BLaER1 treated with 17β-estradiol and CSF1 and Interleukin-3, amounts not matched to agents 10 nM and 100 nM (cell line): ENCODE data around the gene RGS6.

Experiments
- H3K27ac ChIP-seq, 11 experiments: shearing (Covaris generic); formaldehyde crosslinking; 2 replicates each; pipeline ENCODE4 v1.8.1; 2022
- H3K27me3 ChIP-seq, 11 experiments: shearing (Covaris generic); formaldehyde crosslinking; 2 replicates each; pipeline ENCODE4 v1.8.1; 2022
- H3K36me3 ChIP-seq, 11 experiments: shearing (Covaris generic); formaldehyde crosslinking; 2 replicates each; pipeline ENCODE4 v1.8.1; 2022
- H3K4me1 ChIP-seq, 10 experiments: shearing (Covaris generic); formaldehyde crosslinking; 2 replicates each; pipeline ENCODE4 v1.8.1; 2022
- H3K4me2 ChIP-seq, 11 experiments: shearing (Covaris generic); formaldehyde crosslinking; 2 replicates each; pipeline ENCODE4 v1.8.1; 2022
- H3K4me3 ChIP-seq, 10 experiments: shearing (Covaris generic); formaldehyde crosslinking; 2 replicates each; pipeline ENCODE4 v1.8.1; 2022
- H3K9ac ChIP-seq, 11 experiments: shearing (Covaris generic); formaldehyde crosslinking; 2 replicates each; pipeline ENCODE4 v1.8.1; 2022
- H3K9me3 ChIP-seq, 11 experiments: shearing (Covaris generic); formaldehyde crosslinking; replicated peaks in 1 of 11; 2 replicates each; pipeline ENCODE4 v1.8.1; 2022
- H4K20me1 ChIP-seq, 11 experiments: shearing (Covaris generic); formaldehyde crosslinking; 2 replicates each; pipeline ENCODE4 v1.8.1; 2022
- Cebpa-rat ChIP-seq, 11 experiments: shearing (Covaris generic); IDR thresholded peaks; 2 replicates each; pipeline ENCODE4 v1.8.1; 2022

Gene RGS6

GRCh38 chr14:72562300-72562699, 630.1 kb downstream of the RGS6 start:
- no peak for TF ChIP-seq Cebpa-rat (IDR thresholded peaks at IDR 0.05)
- Histone ChIP-seq H3K9me3 (no peaks in the 10 kb centered on the region), H3K4me3 (no peak overlapping the region), H3K4me1 (peaks cover 8 to 14% (median 11%) of the 10 kb centered on the region in 10 experiments; a peak in 16 of 20 replicates), H3K27me3 (no peaks in the 10 kb centered on the region), H3K36me3 (no peaks in the 10 kb centered on the region), H3K4me2 (no peak overlapping the region), H3K27ac (no peak overlapping the region), H4K20me1 (no peaks in the 10 kb centered on the region), H3K9ac (no peak overlapping the region)

DNA sequence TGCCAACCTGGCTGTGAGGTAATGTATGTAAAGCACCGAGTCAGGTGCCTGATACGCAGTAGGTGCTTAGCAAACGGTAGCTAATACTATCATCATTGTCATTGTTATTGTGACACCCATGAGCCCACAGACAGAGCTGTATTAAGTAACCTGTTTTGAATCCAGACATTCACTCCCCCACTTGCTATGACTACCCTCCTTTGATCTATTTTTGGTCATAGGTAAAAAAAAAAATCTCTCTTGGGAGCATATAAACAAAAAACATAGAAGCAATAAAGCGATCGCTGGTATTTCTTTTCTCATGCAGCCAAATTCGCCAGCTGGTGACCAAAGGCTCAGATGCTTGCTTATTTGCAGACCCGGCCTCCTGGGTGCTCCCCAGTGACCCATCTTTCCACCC, 631.4 kb downstream of the RGS6 start:
- Histone ChIP-seq H3K4me1 (peaks cover 8 to 14% (median 9%) of the 10 kb centered on the region in 10 experiments; a peak in 16 of 20 replicates), H4K20me1 (no peaks in the 10 kb centered on the region), H3K4me2 (peak overlapping the region in 4 of 11 experiments; percentile 2 to 22 (median 12); a peak in 3 of 22 replicates), H3K36me3 (no peaks in the 10 kb centered on the region), H3K27me3 (no peaks in the 10 kb centered on the region), H3K9ac (no peak overlapping the region), H3K9me3 (no peaks in the 10 kb centered on the region), H3K4me3 (no peak overlapping the region), H3K27ac (no peak overlapping the region)
- TF ChIP-seq Cebpa-rat (IDR thresholded peaks at IDR 0.05): no peak

DNA sequence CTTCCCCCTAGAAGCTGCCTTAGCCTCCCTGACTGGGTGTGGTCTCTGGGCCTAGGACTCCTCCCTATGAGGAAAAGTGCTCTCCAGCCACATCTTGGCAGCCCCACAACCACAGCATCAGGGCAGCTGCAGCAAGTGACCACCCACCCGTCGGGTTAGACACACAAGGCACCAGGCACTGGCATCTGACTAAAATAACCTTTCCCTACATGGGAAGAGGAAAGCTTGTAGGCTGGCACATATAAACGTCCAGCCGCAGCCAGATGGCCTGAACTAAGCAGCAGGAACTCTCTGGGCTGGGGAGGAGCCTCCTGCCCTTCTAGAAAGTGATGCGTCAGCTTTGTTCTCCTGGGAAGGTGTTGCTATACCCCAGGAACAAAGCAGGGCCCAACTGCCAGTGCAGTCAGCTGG, 632.9 kb downstream of the RGS6 start:
- Histone ChIP-seq H4K20me1 (no peaks in the 10 kb centered on the region), H3K9me3 (no peaks in the 10 kb centered on the region), H3K4me2 (no peak overlapping the region), H3K36me3 (no peaks in the 10 kb centered on the region), H3K27me3 (no peaks in the 10 kb centered on the region), H3K27ac (no peak overlapping the region), H3K4me1 (peaks cover 0 to 9% (median 0%) of the 10 kb centered on the region in 10 experiments; a peak in 2 of 20 replicates), H3K9ac (no peak overlapping the region), H3K4me3 (no peak overlapping the region)
- TF ChIP-seq Cebpa-rat (IDR thresholded peaks at IDR 0.05): no peak

DNA sequence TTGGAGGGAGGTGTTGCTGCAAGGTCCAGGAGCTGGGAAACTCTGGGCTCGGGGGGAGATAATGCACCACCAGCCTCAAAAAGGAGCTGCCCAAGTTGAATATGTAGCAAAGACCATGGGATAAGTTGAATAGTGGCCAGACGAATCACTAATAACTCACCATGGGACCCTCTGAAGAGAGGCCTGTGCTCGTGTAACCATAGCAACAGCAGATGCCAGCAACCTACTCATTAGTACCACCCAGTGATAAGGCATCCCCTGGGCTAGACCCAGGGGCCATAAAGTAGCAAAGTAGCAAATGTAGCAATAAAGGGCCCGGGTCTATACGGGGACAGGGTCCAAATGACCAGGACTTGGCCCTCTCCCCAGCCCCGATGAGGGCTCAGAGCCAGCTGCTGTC, 633.7 kb downstream of the RGS6 start:
- peaks cover 0 to under 1% (median 0%) of the 10 kb centered on the region in 11 experiments; a peak in 1 of 22 replicates for H3K9me3 ChIP-seq
- TF ChIP-seq Cebpa-rat (IDR thresholded peaks at IDR 0.05): no peak
- H3K27me3 ChIP-seq: no peaks in the 10 kb centered on the region
- no peak overlapping the region for H3K4me2 ChIP-seq
- no peaks in the 10 kb centered on the region for H4K20me1 ChIP-seq
- no peak overlapping the region for H3K27ac ChIP-seq
- H3K4me1 ChIP-seq: peaks cover 0 to 9% (median 0%) of the 10 kb centered on the region in 10 experiments; a peak in 2 of 20 replicates
- H3K36me3 ChIP-seq: no peaks in the 10 kb centered on the region
- no peak overlapping the region for H3K4me3 ChIP-seq
- no peak overlapping the region for H3K9ac ChIP-seq

- TF ChIP-seq Cebpa-rat (IDR thresholded peaks at IDR 0.05): no peak
- Histone ChIP-seq H3K9ac (no peak overlapping the region), H3K4me3 (no peak overlapping the region), H4K20me1 (no peaks in the 10 kb centered on the region), H3K4me2 (no peak overlapping the region), H3K9me3 (peaks cover 0 to 6% (median 0%) of the 10 kb centered on the region in 11 experiments; a peak in 1 of 22 replicates), H3K27me3 (no peaks in the 10 kb centered on the region), H3K27ac (no peak overlapping the region), H3K36me3 (no peaks in the 10 kb centered on the region), H3K4me1 (peaks cover 0 to 9% (median 0%) of the 10 kb centered on the region in 10 experiments; a peak in 2 of 20 replicates)
Observed at GRCh38 chr14:72567226-72567625, 635.0 kb downstream of the RGS6 start.

GRCh38 chr14:72568296-72568992, 636.2 kb downstream of the RGS6 start:
- Histone ChIP-seq H3K4me3 (no peak overlapping the region), H4K20me1 (no peaks in the 10 kb centered on the region), H3K36me3 (no peaks in the 10 kb centered on the region), H3K9ac (no peak overlapping the region), H3K27ac (no peak overlapping the region), H3K27me3 (no peaks in the 10 kb centered on the region), H3K4me2 (no peak overlapping the region), H3K9me3 (peaks cover 0 to 6% (median 0%) of the 10 kb centered on the region in 11 experiments; a peak in 1 of 22 replicates), H3K4me1 (peaks cover 0 to 8% (median 0%) of the 10 kb centered on the region in 10 experiments; a peak in 2 of 20 replicates)
- no peak for TF ChIP-seq Cebpa-rat (IDR thresholded peaks at IDR 0.05)

GRCh38 chr14:72573725-72574417, 641.6 kb downstream of the RGS6 start:
- Histone ChIP-seq H3K4me3 (no peak overlapping the region), H3K27me3 (no peaks in the 10 kb centered on the region), H3K36me3 (no peaks in the 10 kb centered on the region), H3K9ac (no peak overlapping the region), H3K4me1 (no peaks in the 10 kb centered on the region), H3K9me3 (peaks cover 0 to 6% (median 0%) of the 10 kb centered on the region in 11 experiments; a peak in 1 of 22 replicates), H3K27ac (no peak overlapping the region), H3K4me2 (no peak overlapping the region), H4K20me1 (no peaks in the 10 kb centered on the region)
- TF ChIP-seq Cebpa-rat (IDR thresholded peaks at IDR 0.05): no peak

GRCh38 chr14:72574715-72575114, 642.5 kb downstream of the RGS6 start:
- no peaks in the 10 kb centered on the region for H4K20me1 ChIP-seq
- H3K9ac ChIP-seq: no peak overlapping the region
- no peak for TF ChIP-seq Cebpa-rat (IDR thresholded peaks at IDR 0.05)
- no peak overlapping the region for H3K27ac ChIP-seq
- H3K9me3 ChIP-seq: peaks cover 0 to 6% (median 0%) of the 10 kb centered on the region in 11 experiments; a peak in 1 of 22 replicates
- no peaks in the 10 kb centered on the region for H3K27me3 ChIP-seq
- no peak overlapping the region for H3K4me2 ChIP-seq
- no peak overlapping the region for H3K4me3 ChIP-seq
- no peaks in the 10 kb centered on the region for H3K36me3 ChIP-seq
- no peaks in the 10 kb centered on the region for H3K4me1 ChIP-seq

- Histone ChIP-seq H3K9ac (no peak overlapping the region), H3K4me1 (no peaks in the 10 kb centered on the region), H3K27ac (no peak overlapping the region), H3K36me3 (no peaks in the 10 kb centered on the region), H3K27me3 (no peaks in the 10 kb centered on the region), H4K20me1 (no peaks in the 10 kb centered on the region), H3K9me3 (peaks cover 0 to 2% (median 0%) of the 10 kb centered on the region in 11 experiments; a peak in 1 of 22 replicates), H3K4me3 (no peak overlapping the region), H3K4me2 (no peak overlapping the region)
- no peak for TF ChIP-seq Cebpa-rat (IDR thresholded peaks at IDR 0.05)
Observed at GRCh38 chr14:72576258-72576657, 644.0 kb downstream of the RGS6 start.
